Measurements from ENCODE around the gene PEX5. TPM values are rescaled to one million over a fixed set of nuclear protein-coding genes. Genes with fewer than 3 reads are reported as not detected.

The PEX5 gene
- total and polyA plus RNA-seq, 2 of the 8 experiments (the other 6 are each of a cell fraction or from before 2014, with no cell fraction given) = 16.8 to 50.5 TPM

DNA sequence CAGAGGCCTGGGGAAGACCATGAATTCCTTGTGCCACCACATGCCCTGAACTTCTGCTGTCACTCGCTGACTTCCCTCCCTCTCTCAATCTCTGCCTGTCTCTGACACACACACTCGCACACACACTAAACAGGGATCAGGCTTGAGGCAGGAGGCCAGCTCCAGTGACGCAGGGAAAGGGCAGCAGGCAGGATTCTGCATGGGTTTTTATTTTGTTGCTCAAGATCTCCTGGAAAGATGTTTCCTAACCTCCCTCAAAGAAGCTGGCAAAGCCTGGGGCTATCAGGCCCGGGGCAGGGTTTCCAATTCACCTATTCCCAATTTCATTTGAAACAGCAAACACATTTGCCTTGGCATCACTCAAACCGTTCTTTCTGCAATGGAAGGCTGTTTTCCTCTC, 27.7 kb upstream of the PEX5 start:
- H4K20me1 ChIP-seq (replicated peaks in 1 of 2; ENCODE audit: control insufficient read depth in 1 of 2, insufficient read depth in 2 of 2, low read length in 2 of 2) = no peaks in the 10 kb centered on the region
- no peak overlapping the region for H3K27ac ChIP-seq (ENCODE audit: low read depth, low read length)
- H3K9me3 ChIP-seq (ENCODE audit: insufficient read depth in 2 of 2, low read depth in 1 of 2, low read length in 1 of 2) = peaks cover 17 to 23% of the 10 kb centered on the region in 2 experiments
- no peak overlapping the region for H3K4ac ChIP-seq (replicated peaks; ENCODE audit: insufficient read length, low read depth, low read length)
- POLR2A ChIA-PET (ENCODE audit: partially characterized antibody) = interaction anchor here (1.5 to 2.7 kb wide), 3 partner anchors 8 to 31 kb away, joined by 5 to 11 read pairs (median 7); partner anchors contain the start of genes CLSTN3 and PEX5
- no peak overlapping the region for H4K91ac ChIP-seq (replicated peaks; ENCODE audit: insufficient read length, low read length)
- H3K18ac ChIP-seq (ENCODE audit: extremely low read depth, low read length) = no peak overlapping the region
- no peak for DNase-seq (ENCODE audit: low read depth in 1 of 2, low spot score in 2 of 2)
- H2BK20ac ChIP-seq (ENCODE audit: low read length) = no peak overlapping the region
- no peak overlapping the region for H3K4me2 ChIP-seq (ENCODE audit: insufficient read depth in 1 of 2, low read depth in 2 of 2, low read length in 2 of 2)
- H3K56ac ChIP-seq (replicated peaks; ENCODE audit: insufficient read length, low read depth, low read length) = no peak overlapping the region
- no peak for FAIRE-seq
- no peak overlapping the region for H2AFZ ChIP-seq (ENCODE audit: low read length)
- H3K14ac ChIP-seq (ENCODE audit: insufficient read length) = no peak overlapping the region
- no peaks in the 10 kb centered on the region; a peak in 2 of 7 replicates for H3K27me3 ChIP-seq (replicated peaks in 1 of 4; ENCODE audit: control insufficient read depth in 3 of 4, extremely low read depth in 1 of 4, insufficient read depth in 3 of 4, low read length in 3 of 4)
- H3K4me1 ChIP-seq (replicated peaks in 1 of 4; ENCODE audit: control insufficient read depth in 3 of 4, insufficient read depth in 4 of 4, low read length in 3 of 4) = no peaks in the 10 kb centered on the region
- H2AK5ac ChIP-seq (ENCODE audit: low read depth, low read length) = no peak overlapping the region
- no peaks in the 10 kb centered on the region for H3K36me3 ChIP-seq (ENCODE audit: control insufficient read depth in 2 of 4, insufficient read depth in 4 of 4, low read length in 3 of 4)
- H3K4me3 ChIP-seq (ENCODE audit: extremely low read depth in 1 of 4, insufficient read depth in 2 of 4, low read depth in 3 of 4, low read length in 4 of 4) = no peak overlapping the region
- H3K9ac ChIP-seq (replicated peaks in 1 of 4; ENCODE audit: extremely low read depth in 1 of 4, low read depth in 3 of 4, low read length in 3 of 4) = no peak overlapping the region
- no peak overlapping the region for H4K8ac ChIP-seq (ENCODE audit: extremely low read depth, insufficient read depth, low read length)
- 86% methylated on average over 5 of the region's 5 CpGs; no CpG with 5 or more reads in 1 of the 2 experiments for WGBS, 2 experiments (ENCODE audit: extremely low coverage in 1 of 2, insufficient coverage in 1 of 2, insufficient read length in 1 of 2, insufficient replicate concordance in 2 of 2, low coverage in 1 of 2, low lambda C conversion rate in 2 of 2, missing lambda C conversion rate in 1 of 2)
- no peak overlapping the region for H2BK12ac ChIP-seq (ENCODE audit: low read depth, low read length)
- H3K23ac ChIP-seq (ENCODE audit: insufficient read length) = no peak overlapping the region
- H2BK5ac ChIP-seq (ENCODE audit: low read depth, low read length) = no peak overlapping the region
- TF ChIP-seq TCF12 (IDR thresholded peaks at IDR 0.05; ENCODE audit: low read depth, low read length) (no peak), SIN3A (conservative IDR thresholded peaks at IDR 0.05 in 1 of 2, IDR thresholded peaks at IDR 0.05 in 1 of 2; ENCODE audit: low read depth in 1 of 2, low read length in 2 of 2) (no peak), TEAD4 (IDR thresholded peaks at IDR 0.05; ENCODE audit: low read depth, low read length) (no peak), FOSL1 (IDR thresholded peaks at IDR 0.05; ENCODE audit: insufficient read depth, low read depth, low read length) (no peak), JUN (IDR thresholded peaks at IDR 0.05; ENCODE audit: low read depth, low read length) (no peak), GTF2F1 (IDR thresholded peaks at IDR 0.05; ENCODE audit: borderline replicate concordance, low read depth, low read length) (no peak), POU5F1 (IDR thresholded peaks at IDR 0.05; ENCODE audit: low read depth, low read length) (no peak), HDAC2 (IDR thresholded peaks at IDR 0.05; ENCODE audit: borderline replicate concordance in 1 of 2, low read depth in 2 of 2, low read length in 2 of 2) (no peak), EP300 (IDR thresholded peaks at IDR 0.05; ENCODE audit: borderline replicate concordance in 1 of 2, low read depth in 2 of 2, low read length in 2 of 2) (no peak), KDM4A (IDR thresholded peaks at IDR 0.05; ENCODE audit: low read depth, low read length, severe bottlenecking) (no peak), HDAC6 (IDR thresholded peaks at IDR 0.05; ENCODE audit: low read depth, low read length) (no peak)
- no peaks in the 10 kb centered on the region; the same call in 1 of the 2 replicates for H3K79me1 ChIP-seq (ENCODE audit: low read depth, low read length)
- H3K79me2 ChIP-seq (ENCODE audit: control insufficient read depth in 1 of 2, insufficient read depth in 2 of 2, low read length in 2 of 2) = no peaks in the 10 kb centered on the region
- H4K5ac ChIP-seq (ENCODE audit: insufficient read length, low read depth, low read length) = no peak overlapping the region
- no peak overlapping the region for H2BK15ac ChIP-seq (ENCODE audit: low read length)
- H3K23me2 ChIP-seq (ENCODE audit: low read depth, low read length) = no peaks in the 10 kb centered on the region; the same call in 1 of the 2 replicates
- CTCF ChIA-PET (ENCODE audit: partially characterized antibody) = interaction anchor here (0.6 to 6.1 kb wide), 14 partner anchors 8 to 829 kb away, joined by 3 to 71 read pairs (median 4); no protein-coding TSS in a partner anchor
- H2BK120ac ChIP-seq (replicated peaks; ENCODE audit: low read depth, low read length) = no peak overlapping the region
